ENCODE results near the gene TCF12. TPM values are rescaled to one million over a fixed set of nuclear protein-coding genes. Genes with fewer than 3 reads are reported as not detected.

Gene TCF12
- polyA plus RNA-seq, 3 donors = 15.8 to 52.5 (median 27.6) TPM

- Mint-ChIP-seq H3K27me3 (ENCODE audit: low read depth in 3 of 3) (no peaks in the 10 kb centered on the region), H3K27ac (no peak overlapping the region), H3K4me1 (peaks cover 23% of the 10 kb centered on the region), H3K9me3 (no peaks in the 10 kb centered on the region), H3K4me3 (no peak overlapping the region), H3K36me3 (peaks cover 0 to 3% of the 10 kb centered on the region in 2 donors)
- Histone ChIP-seq H3K36me3 (replicated peaks in 1 of 2; ENCODE audit: control insufficient read depth in 1 of 2, insufficient read depth in 2 of 2, low read length in 2 of 2) (no peaks in the 10 kb centered on the region), H3K9me3 (replicated peaks in 1 of 2; ENCODE audit: control insufficient read depth in 1 of 2, insufficient read depth in 1 of 2, low read length in 2 of 2) (no peaks in the 10 kb centered on the region), H3K4me1 (ENCODE audit: control insufficient read depth in 1 of 2, insufficient read depth in 2 of 2, low read length in 2 of 2) (peaks cover 6 to 10% of the 10 kb centered on the region in 2 donors), H3K4me3 (replicated peaks in 1 of 3; ENCODE audit: low read depth in 2 of 3, low read length in 3 of 3) (no peak overlapping the region), H3K79me2 (ENCODE audit: insufficient read depth, low read length) (peaks cover 70% of the 10 kb centered on the region), H3K27ac (ENCODE audit: low read depth in 1 of 2, low read length in 2 of 2) (no peak overlapping the region), H4K20me1 (ENCODE audit: insufficient read depth, low read length) (peaks cover 82% of the 10 kb centered on the region), H3K27me3 (ENCODE audit: control insufficient read depth in 2 of 2, insufficient read depth in 2 of 2, low read length in 2 of 2) (no peaks in the 10 kb centered on the region), H3K4me2 (replicated peaks; ENCODE audit: extremely low read depth, low read length, poor library complexity, severe bottlenecking) (no peak overlapping the region), H2AFZ (ENCODE audit: insufficient read depth, low read depth, low read length, poor library complexity, severe bottlenecking) (no peak overlapping the region), H3K9ac (ENCODE audit: insufficient read depth, low read length, poor library complexity, severe bottlenecking) (no peak overlapping the region)
- no CpG with 5 or more reads among the region's 1 CpG for WGBS (ENCODE audit: insufficient coverage)
- intact Hi-C loops (cut with micrococcal nuclease) = no loop called here
- no peak for DNase-seq
- no peak for TF ChIP-seq CTCF (IDR thresholded peaks at IDR 0.05)
Observed at GRCh38 chr15:57036352-57036751, 117.9 kb downstream of the TCF12 start.

GRCh38 chr15:57037548-57037947 lies 119.1 kb downstream of the TCF12 start:
- H3K4me2 ChIP-seq (replicated peaks; ENCODE audit: extremely low read depth, low read length, poor library complexity, severe bottlenecking) = no peak overlapping the region
- H3K9me3 Mint-ChIP-seq = no peaks in the 10 kb centered on the region
- H3K4me3 ChIP-seq (replicated peaks in 1 of 3; ENCODE audit: low read depth in 2 of 3, low read length in 3 of 3) = no peak overlapping the region
- peaks cover 0 to 3% of the 10 kb centered on the region in 2 donors for H3K4me1 ChIP-seq (ENCODE audit: control insufficient read depth in 1 of 2, insufficient read depth in 2 of 2, low read length in 2 of 2)
- H3K27ac ChIP-seq (ENCODE audit: low read depth in 1 of 2, low read length in 2 of 2) = no peak overlapping the region
- no peaks in the 10 kb centered on the region for H3K27me3 ChIP-seq (ENCODE audit: control insufficient read depth in 2 of 2, insufficient read depth in 2 of 2, low read length in 2 of 2)
- H3K9me3 ChIP-seq (replicated peaks in 1 of 2; ENCODE audit: control insufficient read depth in 1 of 2, insufficient read depth in 1 of 2, low read length in 2 of 2) = no peaks in the 10 kb centered on the region
- peaks cover 76% of the 10 kb centered on the region for H4K20me1 ChIP-seq (ENCODE audit: insufficient read depth, low read length)
- H3K36me3 ChIP-seq (replicated peaks in 1 of 2; ENCODE audit: control insufficient read depth in 1 of 2, insufficient read depth in 2 of 2, low read length in 2 of 2) = no peaks in the 10 kb centered on the region
- H2AFZ ChIP-seq (ENCODE audit: insufficient read depth, low read depth, low read length, poor library complexity, severe bottlenecking) = no peak overlapping the region
- no peak overlapping the region for H3K9ac ChIP-seq (ENCODE audit: insufficient read depth, low read length, poor library complexity, severe bottlenecking)
- H3K27me3 Mint-ChIP-seq (ENCODE audit: low read depth in 3 of 3) = no peaks in the 10 kb centered on the region
- H3K4me3 Mint-ChIP-seq = no peak overlapping the region
- intact Hi-C loops (cut with micrococcal nuclease) = no loop called here
- 83% methylated on average over 1 of the region's 5 CpGs for WGBS (ENCODE audit: insufficient coverage)
- no peak for TF ChIP-seq CTCF (IDR thresholded peaks at IDR 0.05)
- no peak overlapping the region for H3K27ac Mint-ChIP-seq
- peaks cover 59% of the 10 kb centered on the region for H3K79me2 ChIP-seq (ENCODE audit: insufficient read depth, low read length)
- H3K36me3 Mint-ChIP-seq = peaks cover 0 to 3% of the 10 kb centered on the region in 2 donors
- no peak for DNase-seq
- H3K4me1 Mint-ChIP-seq = peaks cover 15% of the 10 kb centered on the region

Measured in CD14-positive monocyte (primary cell).